T-helper 2 cell treated with Interferon-gamma antibody and Interleukin-4, amounts not matched to agents 100 ng/mL and 5 ng/mL, for 36 hours (primary cell): ENCODE data around the gene CAMTA1. TPM values are rescaled to one million over a fixed set of nuclear protein-coding genes. Genes with fewer than 3 reads are reported as not detected.

Source experiments
- intact Hi-C: fragments of 100-400 bp; cut with micrococcal nuclease; formaldehyde crosslinking; loops from one replicate; pipeline ENCODE4 v1.15.1; 2023
- total RNA-seq: library from RNA; stranded (reverse); gene quantifications from 2 replicates; pipeline ENCODE4 v1.2.3, GENCODE V29; 2022

The CAMTA1 gene
- total RNA-seq, 1 donor from 2014 or later, result 40.7 TPM

- intact Hi-C loops, result no loop called here
Measured at GRCh38 chr1:7540816-7541215, 755.6 kb downstream of the CAMTA1 start.

GRCh38 chr1:7541629-7542028 is 756.4 kb downstream of the CAMTA1 start:
- intact Hi-C loops, result no loop called here

- intact Hi-C loops, result no loop called here
Measured at GRCh38 chr1:7543718-7544090, 758.5 kb downstream of the CAMTA1 start.

- intact Hi-C loops, result no loop called here
Measured at GRCh38 chr1:7549277-7550161, 764.3 kb downstream of the CAMTA1 start.

GRCh38 chr1:7550261-7550865 is 765.1 kb downstream of the CAMTA1 start:
- intact Hi-C loops, result no loop called here

- intact Hi-C loops, result no loop called here
Measured at GRCh38 chr1:7550981-7551380, 765.7 kb downstream of the CAMTA1 start.

- intact Hi-C loops, result no loop called here
Measured at GRCh38 chr1:7551442-7551841, 766.2 kb downstream of the CAMTA1 start.

- intact Hi-C loops, result no loop called here
Measured at GRCh38 chr1:7552402-7552801, 767.1 kb downstream of the CAMTA1 start.

- intact Hi-C loops, result no loop called here
Measured at GRCh38 chr1:7553042-7553690, 767.9 kb downstream of the CAMTA1 start.

GRCh38 chr1:7554385-7555235 is 769.4 kb downstream of the CAMTA1 start:
- intact Hi-C loops, result no loop called here

- intact Hi-C loops, result no loop called here
Measured at GRCh38 chr1:7555391-7556185, 770.3 kb downstream of the CAMTA1 start.

- intact Hi-C loops, result no loop called here
Measured at GRCh38 chr1:7557301-7557891, 772.1 kb downstream of the CAMTA1 start.

- intact Hi-C loops, result no loop called here
Measured at GRCh38 chr1:7558041-7558461, 772.8 kb downstream of the CAMTA1 start.

GRCh38 chr1:7558481-7558880 is 773.2 kb downstream of the CAMTA1 start:
- intact Hi-C loops, result no loop called here

GRCh38 chr1:7558921-7559869 is 773.9 kb downstream of the CAMTA1 start:
- intact Hi-C loops, result no loop called here

- intact Hi-C loops, result no loop called here
Measured at GRCh38 chr1:7560128-7560527, 774.9 kb downstream of the CAMTA1 start.

GRCh38 chr1:7560601-7561181 is 775.4 kb downstream of the CAMTA1 start:
- intact Hi-C loops, result no loop called here

- intact Hi-C loops, result no loop called here
Measured at GRCh38 chr1:7561331-7561921, 776.2 kb downstream of the CAMTA1 start.
